ENCODE data around the gene GRIN2A. TPM values are rescaled to one million over a fixed set of nuclear protein-coding genes. Genes with fewer than 3 reads are reported as not detected.

GRIN2A gene
- total and polyA plus RNA-seq, 4 donors: 0.13 to 3.3 (median 1.1) TPM

DNA sequence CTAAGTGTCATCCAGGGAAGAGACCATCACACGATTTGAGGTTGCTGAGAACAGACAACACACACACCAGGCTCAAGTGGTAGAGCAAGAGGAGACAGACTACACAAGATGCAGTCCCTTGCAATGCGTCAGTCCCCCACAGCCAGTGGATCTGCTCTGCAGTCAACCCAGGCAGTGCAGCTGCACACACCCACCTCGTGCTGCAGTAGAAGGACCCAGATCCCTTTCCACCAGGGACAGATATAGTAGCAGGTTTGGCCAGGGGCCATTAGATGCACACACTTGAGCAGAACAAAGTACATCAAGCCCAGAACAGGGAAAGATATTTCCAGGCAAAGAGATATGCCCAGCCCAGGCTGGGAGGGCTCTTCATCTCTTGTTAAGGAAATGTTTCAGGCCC lies 112.9 kb downstream of the GRIN2A start:
- no peaks in the 10 kb centered on the region for H3K9me3 ChIP-seq (ENCODE audit: control insufficient read depth, low read length)
- H3K4me1 ChIP-seq (ENCODE audit: control insufficient read depth in 1 of 2, insufficient read depth in 2 of 2, low read length in 2 of 2): no peaks in the 10 kb centered on the region
- H3K27me3 ChIP-seq (ENCODE audit: control insufficient read depth in 1 of 2, insufficient read depth in 2 of 2, low read length in 1 of 2): no peaks in the 10 kb centered on the region
- ATAC-seq (ENCODE audit: low FRiP score) (no peak), DNase-seq (no peak)
- 74 to 79% methylated on average over 3 of the region's 3 CpGs for WGBS, 2 donors
- no peak overlapping the region for H3K4me3 ChIP-seq (ENCODE audit: low read length in 2 of 2)
- H3K27ac ChIP-seq (ENCODE audit: low read depth in 1 of 2, low read length in 2 of 2): no peak overlapping the region
- intact Hi-C loops (cut with DNase I): no loop called here
- no peaks in the 10 kb centered on the region for H3K36me3 ChIP-seq (ENCODE audit: control insufficient read depth in 1 of 2, insufficient read depth in 2 of 2, low read length in 1 of 2)

- WGBS, 2 donors: 64 to 86% methylated on average over 2 of the region's 2 CpGs
- intact Hi-C loops (cut with DNase I): loop anchor here in 1 of 2 donors (2.0 kb wide), 1 partner anchor 73 kb away; no protein-coding TSS in a partner anchor
- no peak for ATAC-seq (ENCODE audit: low FRiP score)
- no peak overlapping the region for H3K4me3 ChIP-seq (ENCODE audit: low read length in 2 of 2)
- no peak for DNase-seq
- no peaks in the 10 kb centered on the region for H3K36me3 ChIP-seq (ENCODE audit: control insufficient read depth in 1 of 2, insufficient read depth in 2 of 2, low read length in 1 of 2)
- no peak overlapping the region for H3K27ac ChIP-seq (ENCODE audit: low read depth in 1 of 2, low read length in 2 of 2)
- H3K27me3 ChIP-seq (ENCODE audit: control insufficient read depth in 1 of 2, insufficient read depth in 2 of 2, low read length in 1 of 2): no peaks in the 10 kb centered on the region
- H3K9me3 ChIP-seq (ENCODE audit: control insufficient read depth, low read length): no peaks in the 10 kb centered on the region
- no peaks in the 10 kb centered on the region for H3K4me1 ChIP-seq (ENCODE audit: control insufficient read depth in 1 of 2, insufficient read depth in 2 of 2, low read length in 2 of 2)
Observed at GRCh38 chr16:10067835-10068234, 114.4 kb downstream of the GRIN2A start.

- H3K27ac ChIP-seq (ENCODE audit: low read depth in 1 of 2, low read length in 2 of 2): no peak overlapping the region
- H3K4me1 ChIP-seq (ENCODE audit: control insufficient read depth in 1 of 2, insufficient read depth in 2 of 2, low read length in 2 of 2): no peaks in the 10 kb centered on the region
- H3K9me3 ChIP-seq (ENCODE audit: control insufficient read depth, low read length): no peaks in the 10 kb centered on the region
- ATAC-seq (ENCODE audit: low FRiP score): no peak
- intact Hi-C loops (cut with DNase I): loop anchor here in 1 of 2 donors (2.0 kb wide), 1 partner anchor 73 kb away; no protein-coding TSS in a partner anchor
- no peak overlapping the region for H3K4me3 ChIP-seq (ENCODE audit: low read length in 2 of 2)
- no peaks in the 10 kb centered on the region for H3K36me3 ChIP-seq (ENCODE audit: control insufficient read depth in 1 of 2, insufficient read depth in 2 of 2, low read length in 1 of 2)
- H3K27me3 ChIP-seq (ENCODE audit: control insufficient read depth in 1 of 2, insufficient read depth in 2 of 2, low read length in 1 of 2): no peaks in the 10 kb centered on the region
- 57 to 74% methylated on average over 4 of the region's 4 CpGs for WGBS, 2 donors
- no peak for DNase-seq
Observed at GRCh38 chr16:10067406-10067805, 114.8 kb downstream of the GRIN2A start.

DNA sequence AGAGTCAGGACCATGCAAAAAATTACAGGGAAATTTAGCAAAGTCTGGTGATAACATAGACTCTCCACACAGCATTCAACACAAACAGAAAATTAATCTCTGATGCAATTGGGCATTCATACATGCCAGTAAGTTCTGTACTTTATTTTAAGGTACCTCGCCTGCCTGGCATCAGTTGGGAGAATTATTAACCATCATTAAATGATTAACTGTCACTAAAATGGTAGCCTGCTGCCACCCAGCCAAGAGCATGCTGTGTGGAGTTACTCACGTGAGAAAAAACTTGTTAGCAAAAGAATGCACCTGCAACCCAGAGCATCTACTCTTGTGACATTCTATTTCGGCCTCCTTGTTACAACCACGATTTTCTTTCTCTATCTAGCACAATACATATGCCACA lies 117.2 kb downstream of the GRIN2A start:
- ATAC-seq (ENCODE audit: low FRiP score): no peak
- DNase-seq: no peak
- Histone ChIP-seq H3K4me1 (ENCODE audit: control insufficient read depth in 1 of 2, insufficient read depth in 2 of 2, low read length in 2 of 2) (no peaks in the 10 kb centered on the region), H3K9me3 (ENCODE audit: control insufficient read depth, low read length) (no peaks in the 10 kb centered on the region), H3K36me3 (ENCODE audit: control insufficient read depth in 1 of 2, insufficient read depth in 2 of 2, low read length in 1 of 2) (no peaks in the 10 kb centered on the region), H3K27me3 (ENCODE audit: control insufficient read depth in 1 of 2, insufficient read depth in 2 of 2, low read length in 1 of 2) (no peaks in the 10 kb centered on the region), H3K4me3 (ENCODE audit: low read length in 2 of 2) (no peak overlapping the region), H3K27ac (ENCODE audit: low read depth in 1 of 2, low read length in 2 of 2) (no peak overlapping the region)
- intact Hi-C loops (cut with DNase I): no loop called here
- 74 to 76% methylated on average over 4 of the region's 4 CpGs for WGBS, 2 donors

GRCh38 chr16:10048850-10049249 lies 133.4 kb downstream of the GRIN2A start:
- no peak overlapping the region for H3K27ac ChIP-seq (ENCODE audit: low read depth in 1 of 2, low read length in 2 of 2)
- no peak for ATAC-seq (ENCODE audit: low FRiP score)
- intact Hi-C loops (cut with DNase I): no loop called here
- H3K27me3 ChIP-seq (ENCODE audit: control insufficient read depth in 1 of 2, insufficient read depth in 2 of 2, low read length in 1 of 2): no peaks in the 10 kb centered on the region
- 72 to 74% methylated on average over 4 of the region's 4 CpGs for WGBS, 2 donors
- no peaks in the 10 kb centered on the region for H3K36me3 ChIP-seq (ENCODE audit: control insufficient read depth in 1 of 2, insufficient read depth in 2 of 2, low read length in 1 of 2)
- H3K9me3 ChIP-seq (ENCODE audit: control insufficient read depth, low read length): no peaks in the 10 kb centered on the region
- no peak overlapping the region for H3K4me3 ChIP-seq (ENCODE audit: low read length in 2 of 2)
- H3K4me1 ChIP-seq (ENCODE audit: control insufficient read depth in 1 of 2, insufficient read depth in 2 of 2, low read length in 2 of 2): no peaks in the 10 kb centered on the region
- no peak for DNase-seq

GRCh38 chr16:10045947-10046346 lies 136.3 kb downstream of the GRIN2A start:
- H3K9me3 ChIP-seq (ENCODE audit: control insufficient read depth, low read length): no peaks in the 10 kb centered on the region
- no peak overlapping the region for H3K4me3 ChIP-seq (ENCODE audit: low read length in 2 of 2)
- intact Hi-C loops (cut with DNase I): no loop called here
- no peak overlapping the region for H3K27ac ChIP-seq (ENCODE audit: low read depth in 1 of 2, low read length in 2 of 2)
- WGBS, 2 donors: 95 to 97% methylated on average over 4 of the region's 4 CpGs
- no peak for ATAC-seq (ENCODE audit: low FRiP score)
- H3K4me1 ChIP-seq (ENCODE audit: control insufficient read depth in 1 of 2, insufficient read depth in 2 of 2, low read length in 2 of 2): no peaks in the 10 kb centered on the region
- H3K27me3 ChIP-seq (ENCODE audit: control insufficient read depth in 1 of 2, insufficient read depth in 2 of 2, low read length in 1 of 2): no peaks in the 10 kb centered on the region
- DNase-seq: no peak
- H3K36me3 ChIP-seq (ENCODE audit: control insufficient read depth in 1 of 2, insufficient read depth in 2 of 2, low read length in 1 of 2): no peaks in the 10 kb centered on the region

GRCh38 chr16:10045291-10045775 lies 136.9 kb downstream of the GRIN2A start:
- DNase-seq: no peak
- Histone ChIP-seq H3K27ac (ENCODE audit: low read depth in 1 of 2, low read length in 2 of 2) (no peak overlapping the region), H3K9me3 (ENCODE audit: control insufficient read depth, low read length) (no peaks in the 10 kb centered on the region), H3K27me3 (ENCODE audit: control insufficient read depth in 1 of 2, insufficient read depth in 2 of 2, low read length in 1 of 2) (no peaks in the 10 kb centered on the region), H3K4me1 (ENCODE audit: control insufficient read depth in 1 of 2, insufficient read depth in 2 of 2, low read length in 2 of 2) (no peaks in the 10 kb centered on the region), H3K4me3 (ENCODE audit: low read length in 2 of 2) (no peak overlapping the region), H3K36me3 (ENCODE audit: control insufficient read depth in 1 of 2, insufficient read depth in 2 of 2, low read length in 1 of 2) (no peaks in the 10 kb centered on the region)
- 4% methylated on average over 5 of the region's 5 CpGs for WGBS, 2 donors
- intact Hi-C loops (cut with DNase I): no loop called here
- no peak for ATAC-seq (ENCODE audit: low FRiP score)

DNA sequence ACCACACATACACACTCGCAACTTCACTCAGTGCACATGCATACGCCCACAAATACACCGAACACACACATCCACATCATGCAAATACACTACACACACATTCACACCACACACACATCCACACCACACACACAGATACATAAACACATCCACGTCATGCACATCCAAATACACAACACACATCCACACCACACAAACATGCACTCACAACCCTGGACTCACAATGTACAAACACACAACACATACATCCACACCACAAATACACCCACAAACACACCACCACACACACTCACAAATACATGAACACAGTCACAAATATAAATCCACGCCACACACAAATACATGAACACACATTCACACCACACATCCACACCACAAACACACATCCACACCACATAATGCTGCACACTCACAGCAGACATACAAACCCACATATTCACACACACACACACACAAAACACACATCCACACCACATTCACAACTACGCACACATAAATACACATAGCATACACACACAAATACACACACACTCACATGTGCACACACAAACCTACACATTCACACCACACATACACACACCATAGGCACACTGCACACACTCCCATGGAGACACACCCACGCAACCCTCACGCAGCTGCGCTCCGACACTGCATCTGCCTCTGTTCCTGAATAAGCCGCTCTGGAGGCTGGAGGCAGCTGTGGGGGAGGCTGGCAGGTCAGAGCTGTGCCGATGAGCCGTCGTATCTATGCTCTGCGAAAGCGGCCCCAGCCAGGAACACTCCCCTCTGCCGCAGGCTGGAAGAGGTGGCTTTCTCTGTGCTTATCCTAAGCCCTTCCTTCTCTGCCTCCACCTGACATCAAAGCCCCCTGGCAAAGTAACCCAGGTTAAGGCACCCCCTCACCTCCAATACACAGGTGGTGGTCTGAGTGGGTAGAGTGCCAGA lies 141.8 kb downstream of the GRIN2A start:
- no peak for DNase-seq
- Histone ChIP-seq H3K27me3 (ENCODE audit: control insufficient read depth in 1 of 2, insufficient read depth in 2 of 2, low read length in 1 of 2) (no peaks in the 10 kb centered on the region), H3K9me3 (ENCODE audit: control insufficient read depth, low read length) (no peaks in the 10 kb centered on the region), H3K4me1 (ENCODE audit: control insufficient read depth in 1 of 2, insufficient read depth in 2 of 2, low read length in 2 of 2) (no peaks in the 10 kb centered on the region), H3K4me3 (ENCODE audit: low read length in 2 of 2) (no peak overlapping the region), H3K27ac (ENCODE audit: low read depth in 1 of 2, low read length in 2 of 2) (no peak overlapping the region), H3K36me3 (ENCODE audit: control insufficient read depth in 1 of 2, insufficient read depth in 2 of 2, low read length in 1 of 2) (no peaks in the 10 kb centered on the region)
- ATAC-seq (ENCODE audit: low FRiP score): no peak
- intact Hi-C loops (cut with DNase I): no loop called here
- WGBS, 2 donors: 59 to 71% methylated on average over 17 of the region's 17 CpGs

Data from aorta (tissue), 5 donors.